NOMO-1 treated with dmso at 0.1 percent for 144 hours (cell line): Measurements from ENCODE around the gene VGLL4.

Source experiments
- DNase-seq: peaks from one replicate; lab custom pipeline; 2025; ENCODE audit not compliant: unreplicated experiment; lab: John Stamatoyannopoulos, UW

VGLL4 gene

DNA sequence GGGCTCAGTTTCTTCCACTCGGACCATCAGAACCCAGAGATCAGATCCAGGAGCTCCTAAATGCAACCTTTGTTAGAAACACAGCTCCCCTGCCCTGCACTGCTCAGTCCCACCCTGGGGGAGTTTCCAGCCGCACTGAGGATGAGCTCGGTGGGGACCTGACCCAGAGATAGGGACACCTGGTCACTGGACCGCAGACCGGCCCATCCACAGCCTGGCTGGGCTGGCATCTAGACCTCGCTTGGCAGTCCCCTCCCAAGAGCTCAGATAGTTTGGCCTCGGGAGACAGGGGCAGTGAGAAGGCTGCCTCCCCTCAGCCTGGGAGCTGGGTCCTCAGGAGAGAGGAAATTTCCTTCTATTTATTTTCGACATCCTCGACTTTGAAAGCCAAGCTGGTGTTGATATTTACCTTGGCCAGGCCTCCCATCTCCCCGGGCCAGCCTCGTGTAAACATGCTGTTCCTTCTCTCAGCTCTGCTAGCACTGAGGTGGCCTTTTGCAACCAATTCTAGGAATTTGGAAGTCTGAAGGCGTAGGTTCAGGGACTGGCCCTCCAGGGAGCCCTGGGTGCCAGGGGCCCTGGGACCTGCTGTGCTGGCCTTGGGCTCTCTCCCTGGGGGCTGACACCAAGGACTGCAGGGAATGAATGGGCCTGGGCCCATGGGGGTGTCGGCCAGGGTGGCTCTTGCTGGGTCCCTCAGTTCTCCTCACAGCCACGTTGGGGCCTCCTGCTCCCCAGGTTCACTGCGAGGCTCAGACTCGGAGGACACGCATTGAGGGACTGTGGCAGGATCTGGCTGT lies 90.1 kb downstream of the VGLL4 start:
- no peak for DNase-seq

DNA sequence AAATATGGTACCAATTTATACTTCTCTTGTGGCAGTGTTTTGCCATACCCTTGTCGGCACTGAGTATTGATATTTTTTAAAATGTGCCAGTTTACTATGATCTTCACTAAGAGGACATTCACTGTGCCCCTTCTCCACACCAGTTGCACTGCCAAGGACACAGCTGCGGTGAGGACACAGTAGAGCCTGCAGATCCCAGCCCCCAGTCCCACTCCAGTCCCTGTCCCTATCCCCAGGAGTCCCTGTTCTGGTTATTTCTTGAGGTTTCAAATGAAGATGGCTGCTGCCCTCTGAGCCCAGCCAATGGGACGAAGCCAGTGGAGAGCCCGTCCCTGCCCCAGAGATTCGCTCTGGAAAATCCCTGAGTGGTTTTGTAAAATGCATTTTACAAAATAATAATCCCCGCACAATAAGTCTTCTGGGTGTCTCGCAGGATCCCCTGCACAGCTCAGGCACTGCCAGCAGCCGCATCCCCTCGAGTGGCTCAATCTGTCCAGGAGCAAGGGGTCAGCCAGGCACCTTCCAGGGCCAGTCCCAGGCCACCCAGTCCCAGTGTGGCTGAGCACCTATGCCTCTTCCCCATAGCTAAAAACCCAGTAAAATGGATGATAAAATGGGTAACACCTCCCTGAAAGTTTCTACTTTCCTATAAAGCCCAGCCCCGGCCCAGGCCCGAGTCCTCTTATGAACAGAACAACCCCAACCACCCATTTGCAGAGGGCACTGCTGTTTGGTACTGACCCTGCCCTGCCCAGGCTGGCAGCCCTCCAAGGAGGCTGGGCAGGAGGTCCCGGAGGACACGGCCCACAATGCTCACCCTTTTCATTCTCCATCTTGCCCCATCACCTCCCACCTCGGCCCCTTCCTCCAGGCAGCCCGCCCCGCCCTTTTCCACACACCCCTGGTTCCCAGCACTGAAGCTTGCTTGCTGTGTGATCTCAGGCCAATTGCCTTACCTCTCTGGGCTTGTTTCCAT lies 91.1 kb downstream of the VGLL4 start:
- no peak for DNase-seq

DNA sequence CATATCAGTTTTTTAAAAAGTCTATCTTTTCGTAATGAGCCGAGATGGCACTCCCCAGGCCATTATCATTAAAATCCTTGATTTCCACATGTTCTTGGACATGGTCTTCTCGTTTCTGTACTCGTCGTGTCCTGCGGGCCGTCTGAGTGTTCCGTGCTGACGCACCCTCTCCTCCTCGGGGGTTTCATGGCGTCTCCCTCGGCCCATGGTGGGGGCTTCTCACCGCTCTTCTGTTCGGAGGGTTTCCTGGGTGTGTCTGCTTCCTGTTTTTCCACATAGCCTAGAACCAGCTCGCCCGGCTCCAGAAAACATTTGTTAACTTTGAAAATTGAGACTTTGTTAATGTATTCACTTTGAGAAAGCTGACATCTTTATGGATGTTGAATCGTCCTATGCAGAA lies 92.7 kb downstream of the VGLL4 start:
- DNase-seq, result no peak

DNA sequence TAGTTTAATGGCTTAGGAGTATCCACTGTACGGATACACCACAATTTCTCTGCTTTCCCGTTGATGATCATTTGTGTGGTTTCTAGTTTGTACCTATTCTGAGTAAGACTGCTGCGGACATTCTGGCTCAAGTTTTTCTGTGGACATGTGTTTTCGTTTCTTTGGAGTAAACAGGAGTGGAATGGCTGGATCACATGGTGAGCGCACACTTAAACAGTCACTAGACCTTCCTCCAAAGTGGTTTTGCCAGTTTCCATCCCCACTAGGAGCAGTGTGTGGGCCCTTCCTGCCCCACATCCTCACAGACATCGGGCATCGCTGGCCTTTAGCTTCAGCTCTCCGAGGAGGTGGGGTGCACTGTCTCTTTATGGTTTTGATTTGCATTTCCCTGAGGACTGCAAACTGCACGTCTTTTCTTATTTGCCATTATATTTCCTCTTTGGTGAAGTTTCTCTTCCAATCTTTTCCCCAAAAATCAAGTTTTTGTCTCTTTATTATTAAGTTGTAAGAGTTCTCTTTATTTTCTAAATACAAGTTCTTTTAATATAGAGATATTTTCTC lies 94.1 kb downstream of the VGLL4 start:
- DNase-seq, result no peak

DNA sequence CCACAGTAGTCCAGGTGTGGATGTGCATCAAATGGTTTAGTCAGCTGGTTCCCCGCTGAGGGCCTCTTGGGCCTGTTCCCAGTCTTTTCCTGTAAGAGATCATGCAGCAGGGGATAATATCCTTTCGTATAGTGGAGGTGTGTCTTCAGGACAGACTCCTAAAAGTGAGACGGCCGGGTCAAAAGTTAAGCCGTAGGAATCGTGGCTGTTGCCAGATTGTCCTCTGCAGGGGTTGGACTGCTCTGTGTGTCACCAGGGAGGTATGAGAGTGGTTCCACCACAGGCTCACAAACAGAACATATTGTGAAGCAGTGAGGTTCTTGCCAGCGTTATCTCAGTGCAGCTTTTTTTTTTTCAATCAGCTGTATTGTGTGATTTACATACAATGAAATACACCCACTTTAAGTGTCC lies 95.0 kb downstream of the VGLL4 start:
- no peak for DNase-seq

DNA sequence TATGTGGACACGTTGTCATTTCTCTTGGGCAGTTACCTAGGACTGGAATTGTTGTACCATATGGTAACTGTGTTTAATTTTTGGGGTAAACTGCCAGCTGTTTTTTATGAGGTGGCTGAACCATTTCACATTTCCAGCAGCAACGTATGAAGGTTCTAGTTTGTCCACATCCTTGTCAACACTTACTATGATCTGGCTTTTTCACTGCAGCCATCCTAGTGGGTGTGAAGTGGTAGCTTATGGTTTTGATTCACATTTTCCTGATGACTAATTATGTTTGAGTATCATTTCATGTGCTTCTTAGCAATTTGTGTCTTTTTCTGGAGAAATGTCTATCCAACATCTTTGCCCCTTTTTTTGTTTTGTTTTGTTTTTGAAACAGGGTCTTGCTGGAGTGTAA lies 96.2 kb downstream of the VGLL4 start:
- no peak for DNase-seq

DNA sequence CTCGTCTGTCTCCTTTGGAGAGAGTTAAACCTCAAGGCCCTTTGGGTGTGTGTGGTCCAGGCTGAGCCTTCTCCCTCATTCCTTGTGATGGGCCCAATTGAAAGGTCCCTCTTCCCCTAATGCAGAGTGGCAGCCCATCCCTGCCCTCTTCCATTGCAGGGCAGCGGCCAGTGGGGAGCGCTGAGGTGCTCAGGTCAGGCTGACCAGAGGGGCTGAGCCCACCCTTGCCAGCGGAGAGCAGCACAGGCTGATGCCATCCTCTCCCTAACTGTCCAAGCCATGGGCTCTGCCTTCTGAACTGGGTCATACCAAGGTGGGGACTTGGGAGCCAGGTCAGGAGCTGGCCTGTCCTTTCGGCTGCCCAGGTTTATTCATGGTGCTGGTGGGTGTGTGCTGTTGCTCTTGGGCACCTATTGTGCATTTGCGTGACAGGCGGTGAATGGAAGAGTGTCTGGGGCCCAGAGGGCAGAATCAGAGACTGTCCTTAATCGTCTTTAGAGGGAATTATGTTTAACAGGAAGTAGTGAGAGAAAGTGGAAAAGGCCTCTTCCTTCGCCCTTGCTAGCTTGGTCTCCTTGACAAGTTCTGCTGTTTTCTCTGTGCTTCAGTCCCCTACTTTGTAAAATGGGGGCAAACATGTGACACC lies 96.9 kb downstream of the VGLL4 start:
- no peak for DNase-seq

DNA sequence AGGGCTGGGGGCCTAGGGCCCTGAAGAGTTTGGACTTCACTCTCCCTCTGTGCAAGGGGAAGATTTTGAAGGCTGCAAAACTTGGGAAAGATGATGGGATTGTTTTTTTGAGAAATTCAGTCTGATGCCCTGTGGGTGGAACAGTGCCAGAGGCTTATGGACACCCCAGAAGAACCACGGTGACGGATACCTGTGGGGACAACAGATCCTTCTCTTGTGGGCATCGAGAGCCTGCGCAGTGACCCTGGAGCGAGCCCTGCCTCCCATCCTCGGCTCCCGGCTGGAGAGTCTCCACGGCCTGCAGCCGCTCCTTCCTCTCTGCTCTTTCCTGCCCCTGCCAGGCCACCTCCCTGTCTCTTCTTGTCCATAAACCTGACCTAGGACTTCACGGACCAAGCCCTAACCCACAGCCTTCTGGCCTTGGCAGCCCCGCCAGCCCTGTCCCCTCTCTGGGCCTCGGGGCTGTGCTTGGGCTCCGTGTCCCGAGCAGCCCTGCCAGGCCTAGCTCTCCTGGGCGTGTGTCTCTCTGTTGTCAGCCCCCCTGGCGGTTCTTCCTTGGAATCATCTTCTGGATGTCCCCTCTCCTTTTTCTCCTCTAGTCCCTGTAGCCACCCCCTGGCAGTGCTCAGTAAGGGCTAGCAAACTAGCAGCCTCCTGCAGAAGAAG lies 98.4 kb downstream of the VGLL4 start:
- no peak for DNase-seq

DNA sequence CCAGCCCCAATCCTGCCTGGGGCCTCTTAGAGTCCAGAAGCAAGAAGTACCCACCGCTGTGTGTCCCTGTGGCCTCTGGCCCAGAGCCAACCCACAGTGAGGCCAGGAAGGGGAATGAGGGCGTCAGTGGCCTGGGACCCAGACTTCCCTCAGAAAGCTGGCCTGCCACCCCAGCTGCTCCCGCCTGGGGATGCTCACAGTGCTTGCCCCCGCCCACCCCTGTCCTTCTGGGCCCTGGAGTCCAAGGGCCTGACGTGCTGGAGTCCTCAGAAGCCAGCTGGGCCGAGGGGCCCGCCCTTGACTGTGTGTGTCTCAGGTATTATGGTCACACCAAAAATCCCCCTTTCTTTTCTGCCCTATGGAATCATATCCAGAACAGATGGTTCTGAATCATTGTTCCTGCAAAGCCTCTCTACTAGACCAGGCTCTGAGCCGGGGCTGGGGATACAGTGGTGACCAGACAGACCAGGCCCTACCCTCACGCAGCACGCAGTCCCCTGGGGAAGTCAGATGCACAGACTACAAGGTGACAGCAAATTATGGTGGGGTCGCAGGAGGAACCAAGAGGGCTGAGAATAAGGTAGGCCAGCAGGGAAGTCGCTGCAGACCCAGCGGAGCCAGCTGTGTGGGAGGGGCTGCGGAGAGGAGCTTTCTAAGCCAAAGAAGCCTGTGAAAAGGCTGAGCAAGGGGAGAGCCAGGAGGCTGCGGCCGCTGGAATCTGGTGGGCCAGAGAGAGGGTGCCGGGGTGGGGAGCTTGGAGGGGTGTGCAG lies 99.1 kb downstream of the VGLL4 start:
- no peak for DNase-seq

DNA sequence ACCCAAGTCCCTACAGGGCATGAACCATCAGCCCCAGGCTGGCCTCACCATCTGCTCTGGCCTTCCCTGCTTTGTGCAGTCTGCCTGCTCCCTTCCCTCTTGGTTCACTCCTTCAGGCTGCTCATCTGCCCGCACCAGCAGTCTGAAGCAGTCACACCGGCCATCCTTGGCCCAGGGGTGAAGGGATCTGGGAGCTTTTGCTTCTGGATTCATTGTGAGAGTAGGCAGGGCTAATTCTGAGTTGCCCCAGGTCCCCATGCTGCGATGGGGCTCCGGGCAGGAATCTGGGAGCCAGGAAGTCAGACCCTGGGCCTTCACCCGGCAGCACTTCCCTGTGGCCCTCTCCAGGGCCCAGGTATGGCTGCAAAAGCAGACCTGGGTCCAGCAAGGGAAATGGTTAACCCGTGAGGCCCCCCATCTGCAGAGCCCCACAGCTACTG lies 99.7 kb downstream of the VGLL4 start:
- no peak for DNase-seq

DNA sequence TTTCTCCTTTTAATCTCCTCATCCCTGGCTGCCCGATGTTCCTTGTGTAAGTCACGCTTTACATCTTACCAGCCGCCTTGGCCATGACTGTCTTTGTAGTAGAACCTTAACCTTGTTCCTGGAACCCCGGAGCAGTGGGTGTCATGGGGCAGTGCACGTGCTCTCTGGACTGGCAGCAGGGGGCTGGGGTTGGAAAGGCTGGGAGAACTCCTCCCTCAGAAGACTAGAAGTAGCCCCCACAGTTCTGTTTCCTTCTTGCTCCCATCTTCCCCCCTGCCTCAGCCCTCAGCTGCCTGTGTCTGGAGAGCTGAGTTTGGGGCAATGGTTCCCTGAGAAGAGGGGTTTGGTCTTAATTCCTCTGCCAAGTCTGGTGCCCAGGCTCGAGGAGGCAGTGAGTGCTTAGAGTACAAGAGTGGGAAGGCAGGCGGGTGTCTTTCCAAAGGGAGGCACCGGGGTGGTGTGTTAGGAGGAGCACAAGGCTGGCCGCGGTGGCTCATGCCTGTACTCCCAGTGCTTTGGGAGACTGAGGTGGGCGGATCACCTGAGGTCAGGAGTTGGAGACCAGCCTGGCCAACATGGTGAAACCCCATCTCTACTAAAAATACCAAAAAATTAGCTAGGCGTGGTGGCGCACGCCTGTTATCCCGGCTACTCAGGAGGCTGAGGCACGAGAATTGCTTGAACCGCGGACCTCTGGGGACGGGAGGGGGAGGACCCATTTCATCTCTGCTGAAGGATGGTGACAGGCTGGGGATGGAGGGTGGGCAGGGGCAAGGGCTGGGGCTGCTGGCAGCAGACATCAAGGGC lies 100.4 kb downstream of the VGLL4 start:
- DNase-seq, result no peak

DNA sequence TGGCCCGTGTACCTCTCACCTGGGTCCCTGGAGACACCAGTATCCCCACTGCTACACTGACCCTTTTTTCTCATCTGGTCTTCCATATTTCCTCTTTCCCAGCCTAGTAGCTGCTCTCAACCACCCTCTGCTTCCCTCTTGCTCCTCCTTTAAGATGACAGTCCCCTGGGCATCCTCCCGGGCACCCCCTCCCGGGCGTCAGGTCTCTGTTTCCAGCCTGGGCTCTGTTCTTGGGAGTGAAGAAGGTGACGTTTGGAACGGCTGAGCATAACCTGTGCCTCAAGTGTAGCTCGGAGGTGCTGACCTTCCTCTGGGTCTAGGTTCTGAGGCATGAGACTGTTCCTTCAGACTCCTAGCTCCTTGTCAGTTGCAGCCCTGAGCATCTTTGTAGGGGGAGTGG lies 101.2 kb downstream of the VGLL4 start:
- DNase-seq, result no peak

DNA sequence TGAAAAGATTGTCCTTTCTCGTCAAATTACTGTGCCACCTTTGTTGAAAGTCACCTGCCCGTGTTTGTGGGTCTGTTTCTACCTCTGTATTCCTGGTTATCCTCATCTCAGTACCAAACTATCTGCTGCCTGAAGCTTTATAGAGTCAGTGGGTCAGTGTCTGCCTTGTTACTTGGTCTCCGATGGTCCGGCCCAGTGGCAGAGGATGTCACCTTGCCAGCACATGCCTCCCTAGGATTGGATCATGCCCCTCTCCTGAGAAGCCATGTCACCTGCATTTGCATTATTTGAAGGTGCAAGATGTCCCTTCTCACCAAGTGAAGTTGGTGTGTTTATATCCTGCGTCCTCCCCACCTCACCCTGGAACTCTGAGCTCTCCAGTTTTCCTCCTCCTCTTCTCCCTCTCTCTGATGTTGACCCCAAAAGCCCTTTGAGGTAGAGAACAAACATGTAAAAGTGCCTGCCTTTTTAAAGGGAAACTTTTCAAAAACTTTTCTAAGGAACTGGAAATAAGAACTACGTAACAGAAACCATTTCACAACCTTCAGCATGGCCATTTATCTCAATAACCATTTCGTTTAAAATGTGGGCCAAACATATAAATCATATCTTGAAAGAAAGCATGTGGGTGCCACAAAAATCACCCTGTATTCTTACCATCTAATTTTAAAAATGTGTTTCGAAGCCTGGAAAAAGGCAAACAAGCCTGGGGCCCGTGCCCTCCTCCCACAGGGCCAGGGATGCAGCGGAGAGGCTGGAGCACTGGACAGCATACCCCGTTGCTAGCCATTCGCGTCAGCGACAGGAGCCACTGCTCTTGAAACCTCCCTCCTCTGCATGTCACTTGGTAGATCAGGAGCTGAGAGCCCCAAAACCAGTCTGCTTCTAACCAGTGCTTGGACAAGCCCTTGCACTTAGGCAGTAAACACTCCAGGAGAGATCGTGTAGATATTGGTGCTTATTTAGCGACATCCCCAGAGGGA lies 102.1 kb downstream of the VGLL4 start:
- no peak for DNase-seq

DNA sequence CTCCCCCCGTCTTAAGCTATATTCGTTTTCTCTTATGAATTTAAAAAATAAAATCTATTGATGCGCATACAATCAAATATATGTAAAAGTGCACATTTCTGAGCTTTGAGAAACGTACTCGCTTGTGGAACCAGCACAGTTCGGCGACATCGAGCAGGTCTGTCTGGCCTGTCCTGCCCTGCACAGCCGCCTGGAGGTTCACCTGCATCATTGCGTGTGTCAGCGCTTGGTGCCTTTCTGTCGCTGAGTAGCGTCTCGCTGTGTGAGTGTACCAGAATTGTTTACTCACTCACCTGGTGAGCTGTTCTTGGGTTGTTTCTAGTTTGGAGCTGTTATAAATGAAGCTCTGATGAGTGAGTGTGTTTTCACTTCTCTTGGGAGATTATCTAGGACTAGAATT lies 104.0 kb downstream of the VGLL4 start:
- no peak for DNase-seq

DNA sequence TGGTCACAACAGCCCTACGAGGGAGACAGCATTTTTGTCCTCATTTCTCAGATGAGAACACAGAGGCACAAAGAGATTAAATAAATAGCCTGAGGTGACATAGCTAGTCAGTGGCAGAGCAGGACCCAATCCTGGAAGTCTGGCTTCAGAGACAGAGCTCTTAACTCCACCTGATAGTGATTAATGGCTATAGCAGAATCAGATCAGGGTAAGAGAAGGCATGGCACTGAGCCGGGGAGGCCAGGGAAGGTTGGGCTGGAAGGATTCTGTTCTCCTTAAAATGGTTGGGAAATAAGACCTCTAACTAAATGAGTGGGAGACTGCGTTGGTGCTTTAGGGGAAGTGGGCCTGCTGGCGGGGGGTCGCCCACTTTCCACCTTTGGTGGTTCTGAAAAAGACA lies 104.5 kb downstream of the VGLL4 start:
- DNase-seq, result no peak

DNA sequence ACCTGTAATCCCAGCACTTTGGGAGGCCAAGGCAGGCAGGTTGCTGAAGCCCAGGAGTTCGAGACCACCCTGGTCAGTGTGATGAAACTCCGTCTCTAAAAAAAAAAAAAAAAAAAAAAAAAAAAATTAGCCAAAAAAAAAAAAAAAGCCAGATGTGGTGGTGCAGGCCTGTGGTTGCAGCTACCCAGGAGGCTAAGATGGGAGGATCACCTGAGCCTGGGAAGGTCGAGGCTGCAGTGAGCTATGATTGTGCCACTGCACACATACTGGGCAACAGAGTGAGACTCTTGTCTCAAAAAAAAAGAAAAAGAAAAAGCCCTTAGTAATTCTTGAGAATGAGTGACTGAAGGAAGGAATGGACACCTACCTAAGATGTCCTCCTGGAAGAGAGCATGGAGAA lies 105.1 kb downstream of the VGLL4 start:
- no peak for DNase-seq

DNA sequence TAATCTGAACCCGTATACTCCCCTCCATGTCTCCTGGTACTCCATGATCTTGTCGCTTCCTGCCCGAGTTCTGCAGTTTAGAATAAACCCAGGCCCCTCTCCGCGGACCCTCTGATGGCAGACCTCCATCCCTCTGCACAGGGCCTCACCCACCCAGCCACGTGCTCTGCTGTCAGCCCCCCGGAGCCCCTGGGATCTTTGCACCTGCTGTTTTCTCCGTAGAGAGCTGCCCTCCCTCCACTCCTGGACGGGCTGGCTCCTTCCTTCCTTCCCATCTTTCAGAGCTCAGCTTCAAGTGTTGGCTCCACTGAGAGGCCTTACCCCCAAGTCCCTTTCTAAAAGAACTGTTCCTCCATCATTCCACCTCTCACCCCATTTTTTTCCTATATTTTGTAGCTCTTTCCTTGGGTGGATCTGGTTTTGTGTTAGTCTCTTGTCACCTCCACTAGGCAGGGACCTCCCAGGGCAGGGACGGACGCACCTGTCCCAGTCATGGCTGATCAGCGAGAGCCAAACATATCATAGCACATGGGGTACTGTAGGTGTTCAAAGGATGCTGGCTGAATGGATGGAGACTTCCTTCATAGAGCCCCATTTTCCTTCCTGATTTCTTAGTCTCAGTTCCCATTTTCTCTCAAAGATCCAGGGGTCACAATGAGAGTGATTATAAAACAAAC lies 106.6 kb downstream of the VGLL4 start:
- DNase-seq, result no peak
